Uterus (tissue), 4 donors: ENCODE measurements around the gene GBGT1. TPM values are rescaled to one million over a fixed set of nuclear protein-coding genes. Genes with fewer than 3 reads are reported as not detected.

Experiments used
- DNase-seq, 2 donors: peaks; one replicate each; pipeline ENCODE4 v3.0.0-alpha.2; 2019 to 2020
- H3K27ac ChIP-seq, 2 donors: fragments of 200-600 bp; sonication (generic); 1 replicate in 1 of 2; 2 replicates in 1 of 2; pipeline ENCODE4 v1.5.1; 2016 to 2018
- H3K27me3 ChIP-seq, 2 donors: fragments of 200-600 bp; sonication (generic); one replicate each; pipeline ENCODE4 v1.5.1; 2018 to 2019; ENCODE audit warnings: control low read depth in 1 of 2
- H3K36me3 ChIP-seq, 2 donors: fragments of 200-600 bp; sonication (generic); one replicate each; pipeline ENCODE4 v1.5.1; 2019; ENCODE audit warnings: control low read depth in 1 of 2
- H3K4me1 ChIP-seq, 2 donors: fragments of 200-600 bp; sonication (generic); one replicate each; pipeline ENCODE4 v1.5.1; 2018 to 2019; ENCODE audit warnings: control low read depth in 1 of 2
- H3K4me3 ChIP-seq, 2 donors: fragments of 200-600 bp; sonication (generic); 1 replicate in 1 of 2; 2 replicates in 1 of 2; pipeline ENCODE4 v1.5.1; 2018 to 2019; ENCODE audit warnings: mild to moderate bottlenecking in 1 of 2
- H3K9me3 ChIP-seq, 2 donors: fragments of 200-600 bp; sonication (generic); one replicate each; pipeline ENCODE4 v1.5.1; 2019; ENCODE audit warnings: control low read depth in 1 of 2
- POLR2A ChIP-seq, 2 donors: fragments of 450-650 bp; IDR thresholded peaks; one replicate each; pipeline ENCODE4 v1.6.1; 2016; ENCODE audit warnings: antibody characterized with exemption in 2 of 2, mild to moderate bottlenecking in 1 of 2, moderate library complexity in 1 of 2
- intact Hi-C: fragments of 100-400 bp; cut with DNase I; formaldehyde crosslinking; loops from one replicate; pipeline ENCODE4 v1.15.1; 2023; ENCODE audit warnings: low total_unique reads
- total RNA-seq, 4 donors: library from RNA; depleted of rRNA in 3 of 4; stranded (reverse); fragments of >200 nt in 3 of 4; gene quantifications; one replicate each; pipeline versions ENCODE4 v1.1.0 to v1.2.4, GENCODE V29; 2014 to 2023
- TF ChIP-seq, protein P1 (sequence below), 4 experiments: fragments of 200-600 bp in 2 of 4; fragments of 450-650 bp in 2 of 4; sonication (generic) in 2 of 4; IDR thresholded peaks; one replicate each; pipeline ENCODE4 v1.5.1; 2016 to 2019; ENCODE audit warnings: antibody characterized with exemption in 4 of 4, mild to moderate bottlenecking in 2 of 4, moderate library complexity in 1 of 4
- donor health status: DM: yes; HTN: yes; CAD: no.

GBGT1 gene
- total RNA-seq, 4 donors from 2014 or later = 3.5 to 28.5 (median 9.8) TPM

DNA sequence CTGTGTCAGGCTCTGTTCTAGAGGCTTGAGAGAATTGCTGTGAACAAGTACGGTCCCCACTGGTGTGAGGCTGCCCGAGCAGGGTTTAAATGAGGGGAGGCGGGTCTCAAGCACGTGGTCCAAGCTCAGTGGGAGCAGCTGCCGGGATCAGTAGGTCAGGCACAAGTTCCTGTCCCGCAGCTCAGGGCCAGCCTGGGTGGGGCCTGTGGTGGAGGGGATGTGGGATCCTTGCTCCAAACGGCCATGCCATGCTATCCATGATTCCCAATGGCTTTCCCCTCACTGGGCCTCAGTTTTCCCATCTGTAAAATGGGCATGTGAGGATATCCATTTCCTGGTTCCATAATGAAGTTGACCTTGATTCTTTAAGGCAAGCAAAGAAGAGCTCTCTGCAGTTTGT is 28.3 kb upstream of the GBGT1 start:
- intact Hi-C loops = no loop called here
- H3K27me3 ChIP-seq = no peaks in the 10 kb centered on the region

DNA sequence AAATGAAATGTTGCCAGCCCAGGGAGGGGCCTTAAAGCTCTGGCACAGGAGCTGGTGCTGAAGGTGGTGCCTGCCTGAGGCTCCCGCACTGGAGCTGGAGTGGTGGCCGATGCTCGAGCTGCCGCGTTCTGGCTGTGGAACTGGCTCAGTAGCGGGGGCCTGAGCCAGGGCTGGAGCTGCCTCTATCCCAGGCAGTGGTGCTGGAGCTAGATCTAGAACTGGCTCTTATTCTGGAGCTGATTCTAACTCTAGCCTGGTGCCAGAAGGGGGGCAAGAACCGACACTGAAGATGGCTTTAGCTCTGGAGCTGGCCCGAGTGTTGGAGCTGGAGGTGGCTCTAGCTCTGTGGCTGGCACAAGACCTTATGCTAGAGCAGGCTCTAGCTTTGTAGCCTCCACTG is 26.1 kb upstream of the GBGT1 start:
- no peaks in the 10 kb centered on the region for H3K27me3 ChIP-seq
- DNase-seq = no peak
- intact Hi-C loops = loop anchor here (5.0 kb wide), 1 partner anchor 297 kb away; no protein-coding TSS in a partner anchor
- no peaks in the 10 kb centered on the region for H3K9me3 ChIP-seq
- TF ChIP-seq POLR2A (IDR thresholded peaks at IDR 0.05) = no peak
- TF ChIP-seq, protein P1, sequence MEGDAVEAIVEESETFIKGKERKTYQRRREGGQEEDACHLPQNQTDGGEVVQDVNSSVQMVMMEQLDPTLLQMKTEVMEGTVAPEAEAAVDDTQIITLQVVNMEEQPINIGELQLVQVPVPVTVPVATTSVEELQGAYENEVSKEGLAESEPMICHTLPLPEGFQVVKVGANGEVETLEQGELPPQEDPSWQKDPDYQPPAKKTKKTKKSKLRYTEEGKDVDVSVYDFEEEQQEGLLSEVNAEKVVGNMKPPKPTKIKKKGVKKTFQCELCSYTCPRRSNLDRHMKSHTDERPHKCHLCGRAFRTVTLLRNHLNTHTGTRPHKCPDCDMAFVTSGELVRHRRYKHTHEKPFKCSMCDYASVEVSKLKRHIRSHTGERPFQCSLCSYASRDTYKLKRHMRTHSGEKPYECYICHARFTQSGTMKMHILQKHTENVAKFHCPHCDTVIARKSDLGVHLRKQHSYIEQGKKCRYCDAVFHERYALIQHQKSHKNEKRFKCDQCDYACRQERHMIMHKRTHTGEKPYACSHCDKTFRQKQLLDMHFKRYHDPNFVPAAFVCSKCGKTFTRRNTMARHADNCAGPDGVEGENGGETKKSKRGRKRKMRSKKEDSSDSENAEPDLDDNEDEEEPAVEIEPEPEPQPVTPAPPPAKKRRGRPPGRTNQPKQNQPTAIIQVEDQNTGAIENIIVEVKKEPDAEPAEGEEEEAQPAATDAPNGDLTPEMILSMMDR (IDR thresholded peaks at IDR 0.05) = no peak
- H3K4me3 ChIP-seq = no peak overlapping the region
- no peak overlapping the region for H3K27ac ChIP-seq
- H3K4me1 ChIP-seq = no peaks in the 10 kb centered on the region
- H3K36me3 ChIP-seq = no peaks in the 10 kb centered on the region

More for the DNA sequence above, 28.3 kb upstream of the GBGT1 start:
- Histone ChIP-seq H3K4me1 (no peaks in the 10 kb centered on the region), H3K36me3 (no peaks in the 10 kb centered on the region), H3K27ac (no peak overlapping the region), H3K4me3 (no peak overlapping the region), H3K9me3 (no peaks in the 10 kb centered on the region)
- TF ChIP-seq, protein P1 (IDR thresholded peaks at IDR 0.05) = no peak
- no peak for DNase-seq

DNA sequence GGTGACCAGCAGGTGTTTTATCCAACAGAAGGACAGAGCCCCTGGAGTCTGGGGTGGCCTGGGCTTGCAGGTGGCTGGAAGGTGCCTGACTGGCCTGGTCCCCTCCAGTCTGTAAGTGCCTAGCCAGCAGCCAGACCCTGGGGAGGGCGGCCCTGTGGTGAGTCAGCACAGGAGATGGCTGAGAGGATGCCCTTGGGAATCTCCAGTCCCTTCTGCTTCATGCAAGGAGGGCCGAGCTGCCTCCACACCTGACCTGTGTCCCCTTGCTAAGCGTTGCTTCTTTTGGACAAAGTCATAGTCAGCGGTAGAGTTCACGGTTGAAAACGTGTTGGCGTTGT is 25.1 kb upstream of the GBGT1 start:
- no peak overlapping the region for H3K27ac ChIP-seq
- TF ChIP-seq, protein P1 (IDR thresholded peaks at IDR 0.05) = no peak
- TF ChIP-seq POLR2A (IDR thresholded peaks at IDR 0.05) = no peak
- H3K9me3 ChIP-seq = no peaks in the 10 kb centered on the region
- intact Hi-C loops = loop anchor here (5.0 kb wide), 1 partner anchor 298 kb away; no protein-coding TSS in a partner anchor
- no peaks in the 10 kb centered on the region for H3K27me3 ChIP-seq
- no peak for DNase-seq
- H3K4me1 ChIP-seq = no peaks in the 10 kb centered on the region
- no peaks in the 10 kb centered on the region for H3K36me3 ChIP-seq
- H3K4me3 ChIP-seq = no peak overlapping the region

DNA sequence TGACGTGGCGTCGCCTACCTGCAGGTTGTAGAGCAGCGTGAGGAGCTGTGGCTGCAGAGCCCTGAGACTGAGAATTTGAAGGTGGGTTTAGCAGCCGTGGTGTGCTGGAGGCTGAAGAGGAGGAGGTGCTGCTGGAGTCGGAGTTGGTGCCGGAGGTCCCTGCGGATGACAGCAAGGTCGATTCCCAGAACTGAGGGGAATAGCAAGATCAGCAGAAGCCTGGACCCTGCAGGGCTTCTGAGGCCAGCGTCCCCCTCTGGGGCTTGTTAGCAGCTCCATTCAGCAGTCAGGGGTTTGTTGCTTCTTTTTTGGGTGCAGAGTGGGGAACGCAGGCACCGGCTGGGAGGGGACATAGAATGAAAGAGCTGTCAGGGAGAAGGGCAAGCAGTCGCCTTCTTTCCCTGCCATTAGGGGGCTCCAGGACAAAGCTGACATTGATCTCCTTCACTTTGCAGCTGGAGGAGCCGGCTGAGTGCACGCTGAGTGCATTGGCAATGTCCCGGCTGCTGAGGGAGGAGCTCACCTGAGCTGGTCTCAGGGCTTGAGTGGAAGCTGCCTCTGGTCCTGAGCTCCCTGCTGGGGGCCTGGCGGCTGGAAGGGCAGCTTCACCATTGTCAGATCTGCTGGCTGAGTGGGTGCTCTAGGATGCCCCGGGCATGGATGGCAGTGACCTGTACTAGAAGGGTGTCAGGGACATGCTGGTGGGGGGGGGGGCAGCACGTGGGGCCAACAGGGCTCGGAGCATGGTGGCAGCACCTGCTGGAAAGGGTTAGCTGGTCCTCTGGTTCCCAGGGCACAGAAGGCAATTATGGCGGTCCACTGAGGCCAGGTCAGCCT is 24.5 kb upstream of the GBGT1 start:
- Histone ChIP-seq H3K27me3 (no peaks in the 10 kb centered on the region), H3K4me1 (no peaks in the 10 kb centered on the region), H3K27ac (no peak overlapping the region), H3K9me3 (no peaks in the 10 kb centered on the region), H3K4me3 (no peak overlapping the region), H3K36me3 (no peaks in the 10 kb centered on the region)
- intact Hi-C loops = loop anchor here (5.0 kb wide), 1 partner anchor 299 kb away; no protein-coding TSS in a partner anchor
- no peak for TF ChIP-seq POLR2A (IDR thresholded peaks at IDR 0.05)
- TF ChIP-seq, protein P1 (IDR thresholded peaks at IDR 0.05) = no peak
- no peak for DNase-seq

DNA sequence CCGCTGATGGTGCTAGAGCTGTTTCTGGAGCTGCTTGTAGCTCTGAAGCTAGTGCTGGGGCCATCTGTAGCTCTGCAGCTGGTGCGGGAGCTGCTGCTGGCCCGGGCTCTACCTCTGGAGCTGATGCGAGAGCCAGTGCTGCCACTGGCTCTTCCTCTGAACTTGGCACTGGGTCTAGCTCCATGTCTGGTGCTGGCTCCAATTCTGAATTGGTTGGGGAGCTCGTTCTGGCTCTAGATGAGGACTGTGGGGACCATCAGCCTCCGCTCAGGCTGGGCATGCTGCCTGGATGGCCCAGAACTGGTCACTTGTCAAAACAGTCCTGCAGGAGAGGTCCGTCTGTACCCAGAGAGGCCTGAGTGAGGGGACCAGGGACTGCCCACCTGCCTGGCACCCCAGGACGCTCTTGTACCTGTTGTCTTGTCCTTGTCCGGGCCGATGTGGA is 23.9 kb upstream of the GBGT1 start:
- no peaks in the 10 kb centered on the region for H3K27me3 ChIP-seq
- H3K9me3 ChIP-seq = no peaks in the 10 kb centered on the region
- TF ChIP-seq, protein P1 (IDR thresholded peaks at IDR 0.05) = no peak
- TF ChIP-seq POLR2A (IDR thresholded peaks at IDR 0.05) = no peak
- H3K27ac ChIP-seq = no peak overlapping the region
- no peaks in the 10 kb centered on the region for H3K36me3 ChIP-seq
- intact Hi-C loops = loop anchor here (5.0 kb wide), 1 partner anchor 300 kb away; no protein-coding TSS in a partner anchor
- H3K4me1 ChIP-seq = no peaks in the 10 kb centered on the region
- no peak overlapping the region for H3K4me3 ChIP-seq
- DNase-seq = no peak
